Astrocyte of the spinal cord (primary cell): ENCODE results near the gene RTN1.
A peak's percentile ranks its signal among the peaks of the same experiment; 100 is the strongest.

ENCODE experiments used
- DNase-seq: peaks from one replicate; pipeline ENCODE4 v3.0.0; 2011; ENCODE audit warnings: low read depth, low spot score
- H3K4me3 ChIP-seq: 2 replicates; pipeline ENCODE4 v1.5.1; 2011; ENCODE audit warnings: low read depth, mild to moderate bottlenecking, low read length, moderate library complexity
- CTCF ChIP-seq: IDR thresholded peaks from 2 replicates; pipeline ENCODE4 v1.5.1; 2012; ENCODE audit warnings: low read depth, mild to moderate bottlenecking, low read length, inconsistent platforms
- in situ Hi-C: cut with HindIII; loops from 2 replicates; pipeline ENCODE4 v1.10.0; 2017; ENCODE audit warnings: low sequenced_read_pairs

RTN1 gene

GRCh38 chr14:59588101-59588500 lies 282.5 kb downstream of the RTN1 start:
- no peak for DNase-seq
- in situ Hi-C loops, result no loop called here
- no peak overlapping the region for H3K4me3 ChIP-seq
- TF ChIP-seq CTCF, result no peak

GRCh38 chr14:59585891-59586554 lies 284.6 kb downstream of the RTN1 start:
- DNase-seq, result peak; percentile 91
- H3K4me3 ChIP-seq, result no peak overlapping the region
- TF ChIP-seq CTCF, result no peak
- in situ Hi-C loops, result no loop called here

- in situ Hi-C loops, result no loop called here
- DNase-seq, result peak; percentile 55
- peak; percentile 16 for TF ChIP-seq CTCF
- no peak overlapping the region for H3K4me3 ChIP-seq
Observed at GRCh38 chr14:59583755-59584154, 286.8 kb downstream of the RTN1 start.

GRCh38 chr14:59582845-59583509 lies 287.6 kb downstream of the RTN1 start:
- no peak overlapping the region for H3K4me3 ChIP-seq
- TF ChIP-seq CTCF, result no peak
- DNase-seq, result no peak
- in situ Hi-C loops, result no loop called here

- TF ChIP-seq CTCF, result no peak
- H3K4me3 ChIP-seq, result no peak overlapping the region
- DNase-seq, result peak; percentile 8
- in situ Hi-C loops, result no loop called here
Observed at GRCh38 chr14:59582161-59582560, 288.4 kb downstream of the RTN1 start.

- in situ Hi-C loops, result no loop called here
- no peak overlapping the region for H3K4me3 ChIP-seq
- no peak for DNase-seq
- no peak for TF ChIP-seq CTCF
Observed at GRCh38 chr14:59580911-59581310, 289.7 kb downstream of the RTN1 start.
